ENCODE data around the gene SLC5A6. TPM values are rescaled to one million over a fixed set of nuclear protein-coding genes. Genes with fewer than 3 reads are reported as not detected.
A peak's percentile ranks its signal among the peaks of the same experiment; 100 is the strongest.
"Not testable (repeated sequence)": the region's sequence is repeated elsewhere in the genome, so short reads cannot be mapped to it uniquely, and the experiment has no call there.

The SLC5A6 gene
- polyA plus RNA-seq, 2 donors = 11.4 to 13.5 TPM

- H3K27ac ChIP-seq (ENCODE audit: low read depth in 2 of 2, low read length in 1 of 2) = peak overlapping the region in 1 of 2 donors; percentile 36
- H3K4me3 ChIP-seq (ENCODE audit: low read depth in 1 of 2, low read length in 2 of 2) = no peak overlapping the region
- H3K36me3 ChIP-seq (ENCODE audit: control insufficient read depth in 2 of 2, insufficient read depth in 2 of 2, low read length in 1 of 2) = no peaks in the 10 kb centered on the region
- H3K4me1 ChIP-seq (ENCODE audit: control insufficient read depth in 2 of 2, insufficient read depth in 2 of 2, low read length in 1 of 2) = no peaks in the 10 kb centered on the region
- H3K27me3 ChIP-seq (ENCODE audit: control insufficient read depth in 1 of 2, insufficient read depth in 2 of 2, low read length in 2 of 2) = no peaks in the 10 kb centered on the region
- WGBS, 2 donors = 64 to 65% methylated on average over 4 of the region's 4 CpGs
- no peaks in the 10 kb centered on the region for H3K9me3 ChIP-seq (ENCODE audit: control insufficient read depth in 2 of 2, insufficient read depth in 1 of 2, low read depth in 1 of 2, low read length in 1 of 2)
Measured at GRCh38 chr2:27184115-27184514, 28.0 kb downstream of the SLC5A6 start.

GRCh38 chr2:27182346-27182745 is 29.7 kb downstream of the SLC5A6 start:
- no peaks in the 10 kb centered on the region for H3K27me3 ChIP-seq (ENCODE audit: control insufficient read depth in 1 of 2, insufficient read depth in 2 of 2, low read length in 2 of 2)
- H3K27ac ChIP-seq (ENCODE audit: low read depth in 2 of 2, low read length in 1 of 2) = no peak overlapping the region
- H3K36me3 ChIP-seq (ENCODE audit: control insufficient read depth in 2 of 2, insufficient read depth in 2 of 2, low read length in 1 of 2) = no peaks in the 10 kb centered on the region
- H3K9me3 ChIP-seq (ENCODE audit: control insufficient read depth in 2 of 2, insufficient read depth in 1 of 2, low read depth in 1 of 2, low read length in 1 of 2) = no peaks in the 10 kb centered on the region
- H3K4me1 ChIP-seq (ENCODE audit: control insufficient read depth in 2 of 2, insufficient read depth in 2 of 2, low read length in 1 of 2) = no peaks in the 10 kb centered on the region
- no peak overlapping the region for H3K4me3 ChIP-seq (ENCODE audit: low read depth in 1 of 2, low read length in 2 of 2)
- 52 to 69% methylated on average over 4 of the region's 4 CpGs for WGBS, 2 donors

- H3K9me3 ChIP-seq (ENCODE audit: control insufficient read depth in 2 of 2, insufficient read depth in 1 of 2, low read depth in 1 of 2, low read length in 1 of 2) = no peaks in the 10 kb centered on the region
- H3K27ac ChIP-seq (ENCODE audit: low read depth in 2 of 2, low read length in 1 of 2) = no peak overlapping the region
- no peaks in the 10 kb centered on the region for H3K27me3 ChIP-seq (ENCODE audit: control insufficient read depth in 1 of 2, insufficient read depth in 2 of 2, low read length in 2 of 2)
- no peaks in the 10 kb centered on the region for H3K36me3 ChIP-seq (ENCODE audit: control insufficient read depth in 2 of 2, insufficient read depth in 2 of 2, low read length in 1 of 2)
- no peak overlapping the region for H3K4me3 ChIP-seq (ENCODE audit: low read depth in 1 of 2, low read length in 2 of 2)
- no peaks in the 10 kb centered on the region for H3K4me1 ChIP-seq (ENCODE audit: control insufficient read depth in 2 of 2, insufficient read depth in 2 of 2, low read length in 1 of 2)
- 61 to 67% methylated on average over 3 of the region's 3 CpGs for WGBS, 2 donors
Measured at GRCh38 chr2:27179344-27180000, 32.6 kb downstream of the SLC5A6 start.

- Histone ChIP-seq H3K4me1 (ENCODE audit: control insufficient read depth in 2 of 2, insufficient read depth in 2 of 2, low read length in 1 of 2) (no peaks in the 10 kb centered on the region), H3K27me3 (ENCODE audit: control insufficient read depth in 1 of 2, insufficient read depth in 2 of 2, low read length in 2 of 2) (no peaks in the 10 kb centered on the region), H3K27ac (ENCODE audit: low read depth in 2 of 2, low read length in 1 of 2) (no peak overlapping the region), H3K4me3 (ENCODE audit: low read depth in 1 of 2, low read length in 2 of 2) (no peak overlapping the region), H3K36me3 (ENCODE audit: control insufficient read depth in 2 of 2, insufficient read depth in 2 of 2, low read length in 1 of 2) (no peaks in the 10 kb centered on the region), H3K9me3 (ENCODE audit: control insufficient read depth in 2 of 2, insufficient read depth in 1 of 2, low read depth in 1 of 2, low read length in 1 of 2) (no peaks in the 10 kb centered on the region)
- 84 to 92% methylated on average over 3 of the region's 3 CpGs for WGBS, 2 donors
Measured at GRCh38 chr2:27178469-27178868, 33.6 kb downstream of the SLC5A6 start.

- Histone ChIP-seq H3K4me1 (ENCODE audit: control insufficient read depth in 2 of 2, insufficient read depth in 2 of 2, low read length in 1 of 2) (no peaks in the 10 kb centered on the region), H3K27ac (ENCODE audit: low read depth in 2 of 2, low read length in 1 of 2) (no peak overlapping the region), H3K4me3 (ENCODE audit: low read depth in 1 of 2, low read length in 2 of 2) (no peak overlapping the region), H3K36me3 (ENCODE audit: control insufficient read depth in 2 of 2, insufficient read depth in 2 of 2, low read length in 1 of 2) (no peaks in the 10 kb centered on the region), H3K9me3 (ENCODE audit: control insufficient read depth in 2 of 2, insufficient read depth in 1 of 2, low read depth in 1 of 2, low read length in 1 of 2) (no peaks in the 10 kb centered on the region), H3K27me3 (ENCODE audit: control insufficient read depth in 1 of 2, insufficient read depth in 2 of 2, low read length in 2 of 2) (no peaks in the 10 kb centered on the region)
- 70 to 75% methylated on average over 15 of the region's 15 CpGs for WGBS, 2 donors
Measured at GRCh38 chr2:27177441-27178351, 34.4 kb downstream of the SLC5A6 start.

GRCh38 chr2:27175781-27176180 is 36.3 kb downstream of the SLC5A6 start:
- H3K27ac ChIP-seq (ENCODE audit: low read depth in 2 of 2, low read length in 1 of 2); H3K4me3 ChIP-seq (ENCODE audit: low read depth in 1 of 2, low read length in 2 of 2); H3K36me3 ChIP-seq (ENCODE audit: control insufficient read depth in 2 of 2, insufficient read depth in 2 of 2, low read length in 1 of 2); H3K4me1 ChIP-seq (ENCODE audit: control insufficient read depth in 2 of 2, insufficient read depth in 2 of 2, low read length in 1 of 2); H3K9me3 ChIP-seq (ENCODE audit: control insufficient read depth in 2 of 2, insufficient read depth in 1 of 2, low read depth in 1 of 2, low read length in 1 of 2); H3K27me3 ChIP-seq (ENCODE audit: control insufficient read depth in 1 of 2, insufficient read depth in 2 of 2, low read length in 2 of 2): not testable (repeated sequence)
- WGBS, 2 donors = 87 to 91% methylated on average over 4 of the region's 4 CpGs

GRCh38 chr2:27175330-27175729 is 36.7 kb downstream of the SLC5A6 start:
- 66 to 71% methylated on average over 8 of the region's 8 CpGs for WGBS, 2 donors

GRCh38 chr2:27174638-27175037 is 37.4 kb downstream of the SLC5A6 start:
- Histone ChIP-seq H3K9me3 (ENCODE audit: control insufficient read depth in 2 of 2, insufficient read depth in 1 of 2, low read depth in 1 of 2, low read length in 1 of 2) (no peaks in the 10 kb centered on the region), H3K27me3 (ENCODE audit: control insufficient read depth in 1 of 2, insufficient read depth in 2 of 2, low read length in 2 of 2) (no peaks in the 10 kb centered on the region)
- WGBS, 2 donors = 71 to 83% methylated on average over 6 of the region's 6 CpGs

More at GRCh38 chr2:27175330-27175729, 36.7 kb downstream of the SLC5A6 start:
- Histone ChIP-seq H3K4me1 (ENCODE audit: control insufficient read depth in 2 of 2, insufficient read depth in 2 of 2, low read length in 1 of 2) (no peaks in the 10 kb centered on the region), H3K9me3 (ENCODE audit: control insufficient read depth in 2 of 2, insufficient read depth in 1 of 2, low read depth in 1 of 2, low read length in 1 of 2) (no peaks in the 10 kb centered on the region), H3K36me3 (ENCODE audit: control insufficient read depth in 2 of 2, insufficient read depth in 2 of 2, low read length in 1 of 2) (no peaks in the 10 kb centered on the region), H3K27me3 (ENCODE audit: control insufficient read depth in 1 of 2, insufficient read depth in 2 of 2, low read length in 2 of 2) (no peaks in the 10 kb centered on the region), H3K4me3 (ENCODE audit: low read depth in 1 of 2, low read length in 2 of 2) (no peak overlapping the region), H3K27ac (ENCODE audit: low read depth in 2 of 2, low read length in 1 of 2) (no peak overlapping the region)

GRCh38 chr2:27171351-27171848 is 40.7 kb downstream of the SLC5A6 start:
- Histone ChIP-seq H3K27me3 (ENCODE audit: control insufficient read depth in 1 of 2, insufficient read depth in 2 of 2, low read length in 2 of 2) (no peaks in the 10 kb centered on the region), H3K4me1 (ENCODE audit: control insufficient read depth in 2 of 2, insufficient read depth in 2 of 2, low read length in 1 of 2) (no peaks in the 10 kb centered on the region), H3K4me3 (ENCODE audit: low read depth in 1 of 2, low read length in 2 of 2) (no peak overlapping the region), H3K27ac (ENCODE audit: low read depth in 2 of 2, low read length in 1 of 2) (no peak overlapping the region), H3K36me3 (ENCODE audit: control insufficient read depth in 2 of 2, insufficient read depth in 2 of 2, low read length in 1 of 2) (no peaks in the 10 kb centered on the region), H3K9me3 (ENCODE audit: control insufficient read depth in 2 of 2, insufficient read depth in 1 of 2, low read depth in 1 of 2, low read length in 1 of 2) (no peaks in the 10 kb centered on the region)
- WGBS, 2 donors = 58 to 61% methylated on average over 8 of the region's 8 CpGs

More at GRCh38 chr2:27174638-27175037, 37.4 kb downstream of the SLC5A6 start:
- Histone ChIP-seq H3K4me1 (ENCODE audit: control insufficient read depth in 2 of 2, insufficient read depth in 2 of 2, low read length in 1 of 2) (no peaks in the 10 kb centered on the region), H3K36me3 (ENCODE audit: control insufficient read depth in 2 of 2, insufficient read depth in 2 of 2, low read length in 1 of 2) (no peaks in the 10 kb centered on the region), H3K27ac (ENCODE audit: low read depth in 2 of 2, low read length in 1 of 2) (no peak overlapping the region), H3K4me3 (ENCODE audit: low read depth in 1 of 2, low read length in 2 of 2) (no peak overlapping the region)
